ENCODE results near the gene SULF2.
A peak's percentile ranks its signal among the peaks of the same experiment; 100 is the strongest.

Gene SULF2

DNA sequence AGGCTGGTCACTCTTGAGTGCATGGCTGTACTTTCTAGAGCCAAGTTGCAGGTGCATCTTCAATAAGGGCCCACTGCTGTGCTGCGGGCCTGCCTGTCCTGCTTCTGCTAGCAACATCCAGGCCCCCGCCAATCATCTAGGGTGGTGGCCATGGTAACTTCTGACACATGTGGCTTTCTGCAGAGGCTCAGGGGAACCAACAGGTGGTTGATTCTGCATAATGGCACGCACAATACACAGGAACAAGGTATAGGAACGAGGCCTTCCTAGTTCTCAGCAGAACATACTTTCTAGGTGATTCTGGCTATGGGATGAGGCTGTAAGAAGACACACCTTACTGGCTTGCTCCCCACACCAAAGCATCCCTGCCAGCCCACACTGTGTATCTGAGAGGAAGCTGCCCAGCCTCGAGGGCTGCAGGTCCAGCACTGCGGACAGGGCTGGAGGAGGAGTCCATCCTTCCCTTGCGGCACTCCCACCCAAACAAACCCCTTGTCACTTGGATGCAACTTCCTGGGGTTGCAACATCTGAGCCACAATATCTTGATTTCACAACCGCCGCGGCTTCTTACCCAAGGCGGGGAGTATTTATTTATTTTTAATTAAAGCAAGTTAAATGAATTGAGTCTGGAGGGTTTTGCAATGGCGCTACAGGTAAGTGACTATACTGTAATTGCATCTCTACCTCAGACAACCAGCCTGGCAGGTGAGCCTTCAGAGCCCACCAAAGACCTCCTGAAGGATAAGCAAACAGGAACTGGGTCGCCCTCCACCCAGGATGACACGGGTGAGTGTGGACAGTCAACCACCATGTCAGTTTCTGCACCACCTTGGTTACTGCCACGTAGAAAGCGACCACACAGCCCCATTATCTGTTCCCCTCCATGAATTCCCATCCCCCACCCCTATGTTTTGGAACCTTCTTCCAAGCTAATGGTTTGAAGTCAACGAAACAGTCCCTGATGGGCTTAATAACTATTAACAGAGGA lies 49.6 kb downstream of the SULF2 start:
- no peak for DNase-seq

DNA sequence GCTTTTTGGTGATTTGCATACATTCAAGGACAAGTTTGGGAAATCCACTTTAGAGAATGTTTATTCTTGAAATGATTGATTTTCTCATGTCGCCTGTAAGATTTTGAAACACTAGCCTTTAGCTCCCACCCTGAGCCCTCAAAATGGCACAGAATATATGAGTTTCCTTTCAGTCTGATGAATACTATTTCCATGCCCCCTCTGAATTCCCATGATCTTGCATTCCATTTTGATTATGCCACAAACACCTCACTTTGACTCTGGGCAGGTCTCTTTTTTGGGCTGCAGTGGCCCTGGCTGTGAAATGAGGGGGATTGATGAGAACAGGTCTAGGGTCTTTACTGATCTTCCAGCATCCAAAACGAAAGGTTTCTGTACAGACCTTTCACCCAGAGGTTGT lies 50.4 kb downstream of the SULF2 start:
- DNase-seq: no peak

DNA sequence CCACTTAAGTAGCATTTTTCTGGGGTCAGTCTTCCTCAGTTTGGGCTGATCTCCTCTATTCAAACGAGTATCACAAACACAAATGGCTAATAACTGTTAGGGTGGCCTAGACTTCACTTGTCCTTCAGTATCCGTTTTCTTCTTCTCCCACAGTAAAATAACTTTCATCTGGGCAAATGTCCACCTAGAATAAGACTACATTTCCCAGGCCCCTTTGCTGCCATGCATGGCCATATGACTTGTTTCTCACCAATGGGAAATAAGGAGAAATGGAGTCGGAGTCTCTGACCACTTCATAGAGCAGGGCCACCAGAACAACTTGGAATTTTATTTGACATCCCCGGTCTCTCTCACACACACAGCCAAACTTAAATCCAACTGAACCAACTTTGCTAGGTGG lies 51.4 kb downstream of the SULF2 start:
- no peak for DNase-seq

DNA sequence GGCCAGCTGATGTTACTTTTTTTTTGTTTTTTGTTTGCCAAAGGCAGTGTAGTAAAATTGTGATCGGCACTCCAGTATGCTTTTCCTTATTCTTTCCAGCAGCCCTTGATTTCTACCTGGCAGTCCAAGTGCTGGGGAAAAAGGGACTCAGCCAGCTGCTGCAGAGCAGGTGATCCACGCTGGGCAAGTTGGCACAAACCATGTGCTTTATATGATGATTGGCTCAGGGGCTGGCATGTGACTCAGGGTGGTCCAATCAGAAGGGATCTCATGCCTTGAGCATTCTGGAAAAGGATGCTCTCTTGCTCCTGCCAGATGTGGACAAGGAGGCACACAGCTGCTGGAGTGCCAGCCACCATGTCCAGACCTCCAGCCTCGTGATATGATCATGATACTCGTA lies 54.5 kb downstream of the SULF2 start:
- no peak for DNase-seq

DNA sequence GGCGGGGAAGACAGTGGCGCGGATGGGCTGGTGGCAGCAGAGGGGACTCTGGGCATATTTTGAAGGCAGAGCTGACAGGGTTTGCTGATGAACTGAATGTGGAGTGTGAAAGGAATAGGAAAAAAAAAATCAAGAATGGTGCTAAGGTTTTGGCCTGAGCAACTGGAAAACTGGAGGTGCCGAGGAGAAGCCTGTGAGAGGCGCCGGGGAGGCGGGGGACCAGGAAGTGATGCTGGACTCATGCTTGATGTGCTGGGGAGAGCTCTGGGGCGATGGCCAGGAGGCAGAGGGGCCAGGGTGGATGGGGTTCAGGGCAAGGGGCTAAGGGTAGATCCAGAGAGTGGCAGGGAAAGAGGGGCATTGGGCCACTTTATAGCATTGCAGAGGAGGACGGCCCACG lies 55.8 kb downstream of the SULF2 start:
- no peak for DNase-seq

DNA sequence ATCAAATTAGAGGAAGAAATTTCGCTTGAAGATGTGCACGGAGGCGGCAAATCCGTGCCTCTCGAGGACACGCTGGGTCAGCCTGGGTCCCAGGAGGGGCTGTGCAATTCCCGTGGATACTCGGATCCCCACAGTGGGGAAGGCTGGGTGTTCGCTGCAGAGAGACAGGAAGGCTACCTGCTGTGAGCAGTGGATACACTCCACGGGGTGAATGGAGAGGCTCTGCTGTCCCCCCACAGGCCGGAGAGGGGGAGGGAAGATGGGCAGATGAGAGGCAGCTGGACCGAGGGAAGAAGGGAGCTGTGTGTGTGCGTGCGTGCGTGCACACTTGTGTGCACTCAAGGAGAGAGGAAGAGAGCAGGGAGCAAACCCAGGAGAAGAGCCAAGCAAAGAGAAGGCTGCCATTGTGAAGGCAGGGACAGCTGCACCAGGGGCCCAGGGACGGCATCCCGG lies 57.3 kb downstream of the SULF2 start:
- no peak for DNase-seq

DNA sequence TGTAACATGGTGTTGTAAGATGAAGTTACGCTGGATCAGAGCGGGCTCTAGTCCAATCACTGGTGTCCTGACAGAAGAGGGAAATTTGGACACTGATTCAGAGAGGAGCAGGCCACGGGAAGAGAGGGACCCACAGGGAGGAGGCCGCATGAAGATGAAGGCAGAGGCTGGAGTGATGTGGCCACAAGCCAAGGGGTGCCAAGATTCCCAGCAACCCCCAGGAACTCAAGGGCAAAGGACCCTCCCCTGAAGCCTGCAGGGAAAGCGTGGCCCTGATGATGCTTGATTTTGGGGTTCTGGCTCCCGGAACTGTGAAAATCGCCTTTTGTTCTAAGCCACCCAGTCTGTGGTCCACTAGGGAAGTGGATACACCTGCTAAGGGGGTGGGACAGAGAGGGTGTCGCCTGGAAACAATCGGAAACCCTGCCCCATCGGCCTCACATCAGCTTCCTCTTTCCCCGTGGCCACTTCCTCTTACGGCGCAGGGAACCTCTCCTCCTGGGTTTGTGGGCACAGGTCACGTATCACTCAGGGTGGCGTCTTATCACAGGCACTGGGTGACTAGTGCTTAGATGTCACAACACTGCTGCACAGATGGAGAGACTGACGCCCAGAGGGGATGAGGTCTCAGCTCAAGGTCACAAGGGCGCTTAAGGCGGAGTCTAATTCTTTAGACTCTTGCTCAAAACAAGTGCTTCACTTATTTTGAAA lies 58.0 kb downstream of the SULF2 start:
- peak; percentile 81 for DNase-seq

DNA sequence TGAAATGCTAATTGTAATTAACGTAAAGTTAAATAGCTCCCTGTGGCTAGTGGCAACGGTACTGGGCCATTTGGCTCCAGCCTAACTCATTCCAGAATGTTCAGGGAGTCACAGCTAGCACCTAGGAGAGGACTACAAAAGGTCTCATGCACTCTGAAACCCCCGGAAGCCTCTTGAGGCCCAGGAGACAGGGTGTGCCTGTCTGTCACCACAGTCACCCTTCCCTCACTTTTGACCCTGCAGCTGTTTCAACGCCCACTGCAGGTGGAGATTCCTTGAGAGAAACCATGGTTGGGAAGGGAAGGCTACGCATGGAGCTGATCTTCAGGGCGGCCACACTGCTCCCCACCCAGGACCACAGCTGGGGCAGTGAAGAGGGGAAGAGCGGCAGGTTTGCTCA lies 58.6 kb downstream of the SULF2 start:
- DNase-seq: no peak

DNA sequence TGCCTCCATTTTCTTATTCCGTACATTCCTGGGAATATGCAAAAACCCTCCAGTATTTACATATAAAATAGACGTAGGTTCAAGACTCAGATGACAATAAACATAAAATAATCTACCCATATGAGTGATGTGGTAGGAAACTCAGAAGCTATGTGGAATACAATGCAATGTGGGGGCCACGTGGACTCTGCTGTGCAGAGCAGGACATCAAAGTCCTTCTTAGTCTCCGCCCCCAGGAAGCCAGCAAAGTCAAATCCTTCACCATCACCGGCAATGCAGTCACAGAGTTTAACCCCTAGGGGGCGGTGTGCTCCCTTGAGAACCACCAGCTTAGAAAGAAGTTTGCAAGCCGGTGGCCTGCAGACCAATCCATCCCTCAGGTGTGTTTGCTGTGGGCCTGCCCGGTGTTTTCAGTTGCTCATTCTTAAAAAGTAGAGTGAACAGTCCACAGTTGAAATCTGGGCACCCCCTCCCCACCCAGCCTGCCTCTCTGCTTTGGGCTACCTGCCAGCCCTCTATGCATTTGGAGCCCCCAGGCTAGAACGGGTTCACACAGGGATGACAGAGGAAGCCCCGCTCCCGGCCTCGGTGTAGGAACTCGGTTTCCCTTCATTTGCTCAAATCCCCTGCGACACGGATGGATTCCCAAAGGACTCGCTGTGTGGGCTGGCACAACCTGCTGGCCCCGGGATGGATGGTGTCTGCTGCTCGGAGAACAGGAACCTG lies 59.9 kb downstream of the SULF2 start:
- DNase-seq: peak; percentile 86

DNA sequence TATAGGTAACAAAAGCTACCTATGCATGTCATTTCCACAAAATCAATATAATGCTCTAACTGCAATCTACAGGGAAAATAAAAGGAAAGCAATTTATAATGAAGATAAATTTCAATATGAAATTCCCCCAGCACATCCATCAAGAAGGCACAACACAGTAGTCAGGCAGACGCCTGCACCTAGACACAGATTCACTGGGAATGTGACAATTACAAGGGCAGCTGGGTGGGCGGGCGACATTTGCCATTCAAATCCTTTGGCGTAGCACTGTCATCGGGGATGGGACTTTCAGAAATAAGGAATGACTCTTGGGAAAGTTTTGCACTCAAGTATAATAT lies 60.4 kb downstream of the SULF2 start:
- DNase-seq: no peak

DNA sequence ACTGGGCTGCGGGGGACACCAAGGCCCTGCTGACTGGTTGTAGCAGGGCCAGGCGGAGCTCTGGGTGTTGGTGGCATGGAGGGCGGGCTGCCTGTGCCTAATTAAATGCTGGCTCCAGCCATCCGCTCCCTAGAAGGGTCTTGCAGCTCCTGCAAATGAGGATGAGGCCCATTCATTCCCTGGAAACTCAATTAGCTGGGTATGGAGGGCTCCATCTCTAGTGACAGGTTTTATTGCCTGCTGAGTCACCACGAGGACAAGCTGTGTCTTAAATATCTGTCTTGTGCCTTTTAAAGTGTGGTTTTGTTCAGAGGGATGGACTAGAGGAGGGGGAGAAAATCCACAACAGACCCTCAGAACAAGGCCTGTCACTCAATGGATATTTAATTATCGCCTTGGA lies 60.9 kb downstream of the SULF2 start:
- DNase-seq: no peak

DNA sequence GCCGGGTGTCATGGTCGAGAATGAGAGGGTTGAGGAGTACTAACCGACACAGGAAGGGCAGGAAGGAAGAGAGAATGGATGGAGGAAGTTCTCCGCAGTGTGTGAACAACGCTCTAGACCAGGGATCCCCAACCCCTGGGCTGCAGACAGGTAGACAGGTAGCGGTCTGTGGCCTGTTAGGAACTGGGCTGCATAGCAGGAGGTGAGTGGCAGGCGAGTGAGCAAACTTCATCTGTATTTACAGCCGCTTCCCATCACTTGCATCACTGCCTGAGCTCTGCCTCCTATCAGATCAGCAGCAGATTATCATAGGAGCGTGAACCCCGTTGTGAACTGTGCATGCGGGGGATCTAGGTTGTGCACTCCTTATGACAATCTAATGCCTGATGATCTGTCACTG lies 62.0 kb downstream of the SULF2 start:
- no peak for DNase-seq

DNA sequence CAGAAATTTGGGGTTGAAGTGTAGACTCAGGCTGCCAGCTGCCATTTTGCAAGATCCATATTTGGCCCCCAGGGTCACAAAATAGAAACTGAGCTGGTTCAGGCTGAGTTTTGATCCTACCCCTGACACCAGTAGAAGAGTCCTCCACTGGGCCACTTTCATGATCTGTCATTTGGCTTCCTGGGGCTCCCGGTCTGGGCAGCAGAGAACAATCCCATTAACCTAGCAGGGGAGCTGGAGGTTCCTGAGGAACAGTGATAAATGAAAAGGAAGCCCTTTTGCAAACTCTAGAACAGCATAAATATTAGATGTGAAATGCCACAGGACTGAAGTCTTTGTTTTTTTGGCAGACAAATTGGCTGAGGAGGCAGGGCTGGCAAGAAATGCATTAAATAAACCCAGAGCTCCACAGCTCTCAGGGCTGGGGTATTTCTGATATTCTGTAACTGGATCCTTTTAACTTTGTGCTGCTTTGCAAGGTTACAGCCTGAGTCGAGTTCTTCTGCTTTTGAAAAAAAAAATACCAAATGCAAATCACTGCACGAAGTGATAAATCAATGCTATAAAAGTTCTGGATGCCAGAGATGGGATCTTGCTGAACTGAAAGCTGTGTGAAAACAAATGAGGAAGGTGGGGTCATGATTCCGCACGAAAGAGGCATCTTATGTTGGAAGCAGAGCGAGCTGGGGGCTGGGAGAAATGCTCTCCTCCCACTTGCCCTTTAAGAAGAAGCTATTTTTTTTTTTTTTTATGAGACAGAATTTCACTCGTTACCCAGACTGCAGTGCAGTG lies 64.4 kb downstream of the SULF2 start:
- no peak for DNase-seq

DNA sequence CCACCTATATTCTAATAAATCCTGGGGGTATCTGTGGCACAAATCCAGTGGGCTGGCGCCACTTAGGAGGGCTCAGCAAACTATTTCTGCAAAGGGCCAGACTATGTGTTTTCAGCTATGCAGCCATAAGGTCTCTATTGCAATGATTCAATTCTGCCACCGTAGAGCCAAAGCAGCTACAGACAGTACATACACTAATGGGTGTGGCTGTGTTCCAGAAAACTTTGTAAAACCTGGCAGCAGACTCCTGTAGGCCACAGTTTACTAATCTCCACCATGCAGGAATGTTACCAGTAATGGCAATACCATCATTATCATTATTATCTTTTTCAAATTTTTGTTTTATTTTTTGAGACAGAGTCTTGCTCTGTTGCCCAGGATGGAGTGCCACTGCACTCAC lies 65.7 kb downstream of the SULF2 start:
- DNase-seq: no peak

DNA sequence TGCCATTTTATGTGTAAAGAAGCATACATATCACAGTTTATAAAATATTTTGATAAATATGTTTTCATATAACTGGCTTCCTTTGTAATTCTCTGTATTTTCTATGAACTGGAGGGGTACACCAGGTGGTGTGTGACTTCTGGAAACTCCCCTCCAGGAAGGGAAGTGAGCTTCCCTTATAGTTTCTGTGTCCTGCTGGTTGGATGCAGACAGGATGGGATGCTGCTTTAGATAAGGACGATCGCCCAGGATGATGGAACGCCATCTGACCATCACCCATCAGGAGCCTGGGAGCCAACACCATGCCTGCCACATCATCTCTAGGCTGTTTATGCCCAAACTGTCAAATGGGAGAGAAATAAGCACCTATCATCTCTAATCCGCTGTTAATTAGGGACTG lies 66.1 kb downstream of the SULF2 start:
- no peak for DNase-seq

DNA sequence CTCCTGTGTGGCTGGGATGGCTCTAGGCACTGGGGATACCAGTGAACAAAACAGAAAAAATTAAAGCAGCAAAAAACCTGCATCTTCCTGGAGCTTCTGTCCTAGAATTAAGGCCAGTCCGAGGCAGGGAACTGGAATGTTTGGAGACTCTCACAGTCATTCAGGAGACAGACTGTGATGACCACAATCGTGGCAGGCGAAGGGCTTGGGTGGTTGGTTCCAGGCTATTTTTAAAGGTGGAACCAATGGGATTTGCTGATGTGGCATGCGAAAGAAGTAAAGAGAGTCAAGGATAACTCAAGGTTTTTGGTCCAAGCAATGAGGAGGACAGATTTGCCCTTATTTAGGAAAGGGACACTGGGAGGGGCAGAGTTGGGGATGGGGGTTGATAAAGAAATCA lies 66.9 kb downstream of the SULF2 start:
- DNase-seq: no peak

DNA sequence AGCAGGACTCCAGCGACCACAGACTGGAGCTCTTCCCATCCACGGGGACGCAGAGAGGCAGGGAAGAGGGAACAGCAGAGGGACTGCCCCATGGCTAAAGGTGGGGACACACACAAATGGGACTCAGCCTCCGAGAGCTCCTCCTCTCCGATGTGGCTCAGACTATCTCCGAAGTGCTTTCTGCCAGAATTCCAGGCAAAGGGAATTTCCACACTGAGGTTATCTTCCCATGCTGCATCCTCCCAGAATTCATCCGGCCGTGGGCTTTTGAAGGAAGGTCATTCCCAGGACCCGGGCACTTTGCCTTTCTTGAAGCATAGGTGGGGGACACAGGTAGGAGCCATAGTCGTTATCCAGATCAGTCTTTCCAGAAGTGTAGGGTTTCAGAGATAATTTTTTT lies 67.9 kb downstream of the SULF2 start:
- no peak for DNase-seq

DNA sequence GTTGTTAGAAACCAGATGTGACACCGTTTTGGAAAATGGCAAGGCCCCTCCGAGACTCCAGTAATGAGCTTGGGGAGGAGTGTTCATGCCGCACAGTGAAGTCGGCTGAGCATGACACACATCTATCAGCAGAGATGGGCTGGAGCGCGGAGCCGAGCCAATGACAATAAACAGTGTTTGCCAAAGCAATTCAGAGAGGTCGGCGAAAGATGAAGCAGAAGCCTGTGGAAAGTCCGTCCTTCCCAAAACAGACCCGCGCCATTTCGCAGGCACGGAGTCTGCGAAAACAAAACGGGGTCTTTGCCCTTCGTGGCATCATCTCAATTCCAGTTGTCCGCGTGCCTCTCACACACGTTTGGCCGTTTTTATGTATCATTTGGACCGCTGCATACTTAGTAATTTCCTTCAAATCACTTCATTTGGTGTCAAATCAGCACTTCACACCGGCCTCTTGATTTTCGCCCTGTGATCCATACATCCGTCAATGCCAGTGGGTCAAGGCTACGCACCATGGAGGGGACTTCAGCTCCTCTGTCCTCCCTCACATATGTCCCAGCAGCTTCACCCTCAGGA lies 71.3 kb downstream of the SULF2 start:
- DNase-seq: no peak

DNA sequence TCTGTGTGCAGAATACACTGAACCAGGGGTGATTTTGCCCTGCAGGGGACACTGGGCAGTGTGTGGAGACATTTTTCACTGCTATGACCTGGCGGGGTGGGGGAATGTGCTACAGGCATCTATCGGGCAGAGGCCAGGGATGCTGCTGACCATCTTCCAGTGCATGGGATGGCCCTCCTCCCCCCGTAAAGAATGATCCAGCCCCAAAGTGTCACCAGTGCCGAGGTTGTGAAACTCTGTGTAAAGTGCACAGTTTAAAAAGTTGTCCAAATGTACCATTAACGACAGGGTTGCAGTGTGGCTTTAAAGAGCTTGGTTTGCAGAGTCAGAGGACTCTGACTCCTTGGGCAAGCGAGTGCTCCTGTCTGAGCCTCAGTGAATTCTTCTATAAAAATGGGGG lies 72.1 kb downstream of the SULF2 start:
- no peak for DNase-seq

DNA sequence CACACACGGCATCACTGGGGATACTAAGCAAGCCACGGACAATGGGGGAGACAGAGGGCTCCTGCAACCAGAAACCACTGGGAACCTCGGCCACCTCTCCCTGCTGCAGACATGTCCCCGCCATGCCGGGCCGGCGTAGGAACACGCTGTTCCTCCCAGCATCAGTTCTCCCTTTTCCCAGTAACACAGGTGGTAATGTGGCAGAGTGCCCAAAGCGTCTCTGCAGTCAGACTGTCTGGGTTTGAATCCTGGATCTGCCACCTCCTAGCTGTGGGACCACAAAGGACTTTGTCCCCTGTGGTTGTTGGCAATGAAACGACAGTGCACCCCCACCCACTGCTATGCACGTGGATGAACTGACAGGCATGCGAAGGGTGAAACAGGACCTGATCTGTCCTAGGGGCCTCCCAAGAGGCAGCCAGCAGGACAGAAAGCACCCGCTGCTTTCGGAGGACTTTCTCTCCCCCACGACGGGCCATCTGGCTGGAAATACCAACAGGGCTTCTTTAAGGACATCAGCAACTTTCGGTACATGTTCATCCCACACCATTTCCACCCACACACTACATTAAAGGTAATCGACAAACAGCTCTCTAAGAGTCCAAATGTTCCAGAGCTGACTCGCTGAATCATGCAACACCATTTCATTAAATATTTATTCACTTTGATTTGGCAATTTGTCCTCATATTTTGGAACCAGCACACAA lies 74.1 kb downstream of the SULF2 start:
- no peak for DNase-seq

DNA sequence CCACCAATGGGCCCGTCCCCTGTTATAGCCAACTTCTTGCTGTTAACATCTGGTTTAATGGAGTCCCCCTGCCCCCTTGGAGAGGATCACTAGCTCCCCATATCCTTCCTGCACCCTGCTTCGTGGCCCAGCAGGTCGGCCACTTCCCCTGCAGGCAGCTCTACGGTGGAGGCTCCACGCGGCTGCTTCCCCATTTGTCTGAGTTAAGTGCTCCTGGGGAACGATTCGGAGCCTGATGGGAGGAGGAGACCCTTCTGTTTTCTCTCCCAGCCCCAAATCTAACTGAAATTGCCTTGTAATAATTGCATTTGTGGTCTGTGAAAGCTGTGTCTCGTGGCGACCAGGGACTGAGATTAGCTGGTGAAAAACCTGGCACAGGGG lies 74.6 kb downstream of the SULF2 start:
- DNase-seq: no peak

Measured in CD4-positive, alpha-beta T cell treated with Interleukin-21 for 1 hour (primary cell).